Coronary artery (tissue), 2 donors: Measurements from ENCODE around the gene P2RY6.

Source experiments
- DNase-seq: peaks from one replicate; pipeline ENCODE4 v3.0.0-alpha.2; 2017; ENCODE audit warnings: low spot score
- H3K27ac ChIP-seq, 2 donors: fragments of 200-600 bp; sonication (generic); one replicate each; pipeline ENCODE4 v1.5.1; 2016 to 2019
- H3K4me3 ChIP-seq: fragments of 200-600 bp; sonication (generic); 2 replicates; pipeline ENCODE4 v1.5.1; 2016; ENCODE audit warnings: mild to moderate bottlenecking, moderate library complexity
- CTCF ChIP-seq: fragments of 200-600 bp; sonication (generic); IDR thresholded peaks from one replicate; pipeline ENCODE4 v1.5.1; 2019; ENCODE audit warnings: antibody characterized with exemption

P2RY6 gene

GRCh38 chr11:73244589-73245240 lies 27.4 kb upstream of the P2RY6 start:
- no peak overlapping the region for H3K27ac ChIP-seq
- H3K4me3 ChIP-seq, result no peak overlapping the region
- no peak for DNase-seq
- no peak for TF ChIP-seq CTCF

- peak overlapping the region in 1 of 2 donors; percentile 28 for H3K27ac ChIP-seq
- TF ChIP-seq CTCF, result no peak
- H3K4me3 ChIP-seq, result no peak overlapping the region
- no peak for DNase-seq
These were observed 26.7 kb upstream of the P2RY6 start for GRCh38 chr11:73245461-73245860.

GRCh38 chr11:73246303-73246702 lies 25.8 kb upstream of the P2RY6 start:
- Histone ChIP-seq H3K27ac (no peak overlapping the region), H3K4me3 (no peak overlapping the region)
- TF ChIP-seq CTCF, result no peak
- no peak for DNase-seq

- H3K4me3 ChIP-seq, result no peak overlapping the region
- TF ChIP-seq CTCF, result no peak
- no peak overlapping the region for H3K27ac ChIP-seq
- DNase-seq, result no peak
These were observed 23.5 kb upstream of the P2RY6 start for GRCh38 chr11:73248526-73249185.

GRCh38 chr11:73249304-73249703 lies 22.8 kb upstream of the P2RY6 start:
- H3K4me3 ChIP-seq, result no peak overlapping the region
- no peak for DNase-seq
- H3K27ac ChIP-seq, result no peak overlapping the region
- no peak for TF ChIP-seq CTCF

GRCh38 chr11:73249853-73250783 lies 22.0 kb upstream of the P2RY6 start:
- no peak overlapping the region for H3K27ac ChIP-seq
- no peak overlapping the region for H3K4me3 ChIP-seq
- no peak for DNase-seq
- no peak for TF ChIP-seq CTCF
